ENCODE measurements around the gene NFATC2.

Gene NFATC2

GRCh38 chr20:51429696-51430095 is 112.8 kb downstream of the NFATC2 start:
- no peak for DNase-seq (ENCODE audit: low read depth)

GRCh38 chr20:51429144-51429482 is 113.4 kb downstream of the NFATC2 start:
- DNase-seq (ENCODE audit: low read depth), result no peak

DNA sequence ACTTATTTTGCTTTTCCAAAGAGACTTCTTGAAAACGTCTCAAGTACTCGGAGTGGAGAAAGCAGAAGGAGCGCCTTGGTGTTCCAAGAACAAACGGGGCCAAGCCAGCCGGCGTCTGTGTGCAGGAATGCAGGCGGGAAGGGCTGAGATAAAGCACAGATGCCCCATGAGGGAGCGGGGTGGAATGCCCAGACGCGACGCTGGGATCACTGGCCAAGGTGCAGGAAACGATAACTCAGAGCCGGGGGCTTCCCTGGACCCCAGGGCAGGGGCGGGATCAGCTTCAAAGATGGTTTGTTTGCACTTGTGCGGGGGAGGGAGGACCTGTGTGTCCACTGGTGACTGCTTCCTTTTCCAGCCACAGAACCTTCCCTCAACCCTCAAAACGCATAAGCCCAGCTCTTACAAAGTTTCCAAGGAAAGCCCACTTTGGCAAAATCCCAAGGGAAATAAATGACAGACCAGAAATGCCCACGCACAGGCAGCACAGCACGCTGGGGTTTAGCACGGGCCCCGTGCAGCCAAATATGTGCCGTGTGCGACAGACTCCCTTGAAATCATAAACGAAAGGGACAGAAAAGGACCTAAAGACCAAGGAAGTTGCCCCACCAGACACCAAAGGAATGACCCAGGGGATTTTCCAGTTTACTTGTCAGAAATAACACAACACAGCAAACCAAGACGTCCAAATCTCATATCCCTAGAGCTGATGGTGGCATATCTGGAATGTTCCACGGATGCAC is 113.9 kb downstream of the NFATC2 start:
- DNase-seq (ENCODE audit: low read depth), result peak; percentile 21

DNA sequence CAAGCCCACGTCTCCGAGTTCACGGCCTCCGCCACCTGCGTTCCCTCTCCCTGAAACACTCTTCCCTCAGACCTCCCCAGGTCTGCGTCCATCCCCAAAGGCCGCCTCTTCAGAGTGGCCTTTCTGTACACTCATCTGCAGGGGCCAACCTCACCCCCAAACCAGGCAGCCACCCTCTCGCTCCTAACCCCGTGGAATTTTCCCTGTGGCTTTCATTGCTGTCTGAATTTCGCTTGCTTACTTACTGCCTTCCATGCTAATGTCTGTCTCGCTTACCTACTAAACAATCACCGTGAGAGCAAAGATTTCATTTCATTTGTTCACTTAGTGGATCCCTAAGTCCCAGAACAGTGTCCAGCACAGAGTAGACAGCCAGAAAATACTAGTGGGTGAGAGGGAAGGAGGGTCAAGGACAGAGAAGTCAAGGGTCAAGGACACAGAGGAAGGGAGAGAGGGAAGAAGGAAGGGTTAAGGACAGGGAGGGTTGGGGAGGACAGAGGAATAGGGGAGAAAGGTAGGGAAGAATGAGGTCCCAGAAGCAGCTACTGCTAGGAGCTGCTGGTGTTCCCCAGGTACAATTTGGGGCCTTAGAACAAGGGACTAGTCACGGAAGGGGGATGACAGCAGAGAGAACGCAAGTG is 114.7 kb downstream of the NFATC2 start:
- no peak for DNase-seq (ENCODE audit: low read depth)

- DNase-seq (ENCODE audit: low read depth), result no peak
Observed at GRCh38 chr20:51426718-51427650, 115.5 kb downstream of the NFATC2 start.

GRCh38 chr20:51425347-51426106 is 117.0 kb downstream of the NFATC2 start:
- no peak for DNase-seq (ENCODE audit: low read depth)

GRCh38 chr20:51424270-51425117 is 118.0 kb downstream of the NFATC2 start:
- DNase-seq (ENCODE audit: low read depth), result no peak

- DNase-seq (ENCODE audit: low read depth), result no peak
Observed at GRCh38 chr20:51423810-51424209, 118.7 kb downstream of the NFATC2 start.

DNA sequence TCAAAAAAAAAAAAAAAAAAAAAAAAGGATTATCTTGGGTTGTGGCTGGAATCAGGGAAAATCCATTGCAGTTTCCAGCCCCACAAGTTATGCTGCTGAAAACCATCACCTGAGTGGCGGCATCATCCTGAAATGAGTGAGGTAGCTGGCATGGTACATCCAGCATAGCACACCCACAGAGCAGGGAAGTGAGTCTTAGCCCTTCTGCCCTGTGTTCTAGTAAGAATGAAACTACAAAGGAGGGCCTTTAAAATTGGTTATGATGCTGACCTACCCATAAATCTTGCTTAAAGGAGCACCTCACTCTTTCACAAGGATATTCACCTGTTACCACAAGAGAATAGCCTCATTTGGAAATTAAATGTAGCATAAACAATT is 119.2 kb downstream of the NFATC2 start:
- DNase-seq (ENCODE audit: low read depth), result no peak

DNA sequence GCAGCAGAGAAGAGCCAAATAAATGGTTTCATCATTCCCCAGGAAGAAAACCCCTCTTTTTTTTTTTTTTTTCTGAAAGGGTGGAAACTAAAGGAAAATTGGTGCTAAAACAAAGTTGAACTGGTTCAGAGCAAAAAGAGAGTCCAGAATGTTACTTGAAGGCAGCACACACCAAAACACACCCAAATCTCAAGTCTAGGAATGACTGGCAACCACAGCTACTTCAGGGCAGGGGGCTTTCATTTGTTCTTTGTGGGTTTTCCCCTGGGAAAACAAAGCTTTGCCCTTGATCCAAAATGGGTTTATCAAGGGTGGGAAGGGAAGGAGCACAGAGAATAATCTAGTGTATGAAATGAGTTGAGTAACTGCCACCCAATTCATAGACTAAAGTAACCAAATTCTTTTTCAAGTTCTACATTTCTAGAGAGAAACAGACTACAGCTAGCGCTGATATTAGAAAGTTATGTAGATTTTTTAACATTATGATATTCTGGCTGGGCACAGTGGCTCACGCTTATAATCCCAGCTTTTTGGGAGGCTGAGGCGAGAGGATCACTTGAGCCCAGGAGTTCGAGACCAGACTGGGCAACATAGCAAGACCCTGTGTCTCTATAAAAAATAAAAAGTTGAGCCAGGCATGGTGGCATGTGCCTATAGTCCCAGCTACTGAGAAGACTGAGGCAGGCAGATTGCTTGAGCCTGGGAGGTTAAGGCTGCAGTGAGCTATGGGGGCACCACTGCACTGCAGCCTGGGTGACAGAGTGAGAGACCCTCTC is 119.8 kb downstream of the NFATC2 start:
- no peak for DNase-seq (ENCODE audit: low read depth)

- DNase-seq (ENCODE audit: low read depth), result no peak
Observed at GRCh38 chr20:51420805-51421204, 121.7 kb downstream of the NFATC2 start.

DNA sequence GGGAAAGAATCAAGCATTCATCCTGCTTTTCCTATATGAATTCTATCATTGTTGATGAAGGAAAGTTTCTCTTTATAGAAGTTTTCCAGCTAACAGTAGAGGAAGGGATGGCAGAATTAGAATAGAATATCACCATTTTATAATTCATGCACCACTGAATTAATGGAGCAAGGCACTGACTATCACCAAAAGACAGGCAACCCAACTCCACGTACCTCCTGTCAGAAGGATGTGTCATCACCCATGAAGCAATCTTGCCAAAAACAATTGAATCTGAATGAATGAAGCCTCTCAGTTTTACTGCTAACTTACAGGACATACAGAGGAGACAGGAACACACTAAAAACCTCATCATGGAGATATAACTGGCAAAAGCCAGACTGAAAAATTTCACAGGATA is 122.4 kb downstream of the NFATC2 start:
- DNase-seq (ENCODE audit: low read depth), result no peak

DNA sequence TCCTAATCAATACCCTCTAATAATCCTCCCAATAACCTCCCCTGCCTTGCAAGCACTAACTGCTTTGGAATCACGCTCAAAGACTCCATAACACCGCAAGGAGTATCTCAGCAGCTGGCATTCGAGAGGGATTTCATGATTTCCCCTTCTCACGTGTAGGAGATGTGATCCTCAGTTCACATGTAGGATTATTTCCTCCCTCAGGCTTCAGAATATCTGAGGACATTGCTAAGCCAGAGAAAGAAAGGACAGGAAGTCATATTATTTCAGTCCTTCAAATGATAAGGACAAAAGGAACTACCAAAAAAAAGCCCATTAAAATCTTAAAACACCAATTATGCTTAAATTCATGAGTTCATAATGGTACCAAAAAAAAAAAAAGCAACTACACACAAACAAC is 122.9 kb downstream of the NFATC2 start:
- no peak for DNase-seq (ENCODE audit: low read depth)

- no peak for DNase-seq (ENCODE audit: low read depth)
Observed at GRCh38 chr20:51419231-51419630, 123.3 kb downstream of the NFATC2 start.

DNA sequence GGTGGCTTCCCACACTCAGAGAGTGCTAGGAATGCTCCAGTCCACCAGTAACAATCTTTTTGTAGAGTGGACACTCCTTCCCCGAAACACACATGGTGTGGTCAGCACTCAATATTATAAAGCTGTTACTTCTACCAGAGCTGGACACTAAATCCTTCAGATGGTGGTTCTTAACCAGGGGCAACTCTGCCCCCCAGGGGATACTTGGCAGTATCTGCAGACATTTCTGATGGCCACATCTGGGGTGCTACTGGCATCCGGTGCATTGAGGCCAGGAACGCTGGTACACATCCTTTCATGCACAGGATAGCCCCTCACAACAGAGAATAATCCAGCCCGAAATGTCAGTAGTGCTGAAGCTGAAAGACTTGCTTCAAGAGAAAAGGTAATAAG is 124.4 kb downstream of the NFATC2 start:
- DNase-seq (ENCODE audit: low read depth), result no peak

GRCh38 chr20:51417250-51418136 is 125.0 kb downstream of the NFATC2 start:
- DNase-seq (ENCODE audit: low read depth), result no peak

DNA sequence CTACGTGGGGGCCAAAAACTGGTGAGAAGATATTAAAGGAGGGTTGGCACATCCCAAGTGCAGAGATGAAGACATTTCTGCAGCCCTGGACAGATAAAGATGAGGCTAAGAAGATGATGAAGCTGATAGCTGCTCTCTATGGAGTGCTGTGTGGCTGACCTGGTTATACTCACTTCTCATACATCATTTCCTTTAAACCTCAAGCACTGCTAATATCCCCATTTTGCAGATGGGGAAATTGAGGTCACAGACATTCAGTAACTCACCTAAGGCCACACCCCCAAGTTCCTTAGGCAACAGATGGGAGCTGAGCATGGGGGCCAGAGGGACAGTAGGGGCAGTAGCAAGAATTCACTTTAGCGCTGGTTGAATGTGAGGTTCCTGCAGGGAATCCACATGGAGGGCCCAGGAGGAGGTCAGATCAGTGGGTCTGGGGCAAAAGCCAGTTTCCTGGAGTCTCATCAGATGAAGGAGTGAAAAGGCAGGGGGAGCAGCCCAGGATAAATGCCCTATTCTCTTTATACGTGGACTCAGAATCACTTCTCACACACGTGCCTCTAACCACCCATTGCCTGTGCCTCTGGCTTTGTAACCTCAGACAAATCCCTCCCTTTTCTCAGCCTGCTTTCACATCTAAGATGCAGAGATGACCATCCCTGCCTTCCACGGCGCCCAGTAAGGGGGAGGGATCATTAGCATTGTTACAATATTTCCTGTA is 125.8 kb downstream of the NFATC2 start:
- no peak for DNase-seq (ENCODE audit: low read depth)

DNA sequence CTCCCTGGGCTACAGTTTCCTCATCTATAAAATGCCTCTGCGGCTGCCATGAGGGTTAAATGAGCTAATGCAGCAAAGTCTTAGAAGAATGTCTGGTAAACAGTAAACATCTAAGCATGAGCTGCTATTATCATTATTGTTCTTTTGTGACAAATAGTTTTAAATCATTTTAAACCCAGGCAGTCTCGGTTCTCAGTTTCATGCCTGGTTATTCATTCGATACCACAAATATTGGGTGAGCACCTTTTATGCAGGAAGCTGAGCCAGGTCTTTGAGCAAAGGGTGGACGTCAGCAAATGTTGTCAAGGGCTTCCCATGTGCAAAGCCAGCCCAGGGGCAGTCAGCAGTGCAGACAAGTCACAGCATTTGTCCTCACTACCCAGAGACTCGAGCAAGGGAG is 128.7 kb downstream of the NFATC2 start:
- no peak for DNase-seq (ENCODE audit: low read depth)
